Prostate gland (tissue), 2 donors: ENCODE data around the gene KIF18B. TPM values are rescaled to one million over a fixed set of nuclear protein-coding genes. Genes with fewer than 3 reads are reported as not detected.

Source experiments
- DNase-seq: peaks from one replicate; pipeline ENCODE4 v3.0.0-alpha.2; 2019; ENCODE audit warnings: low spot score
- H3K27ac ChIP-seq, 2 donors: fragments of 200-600 bp; sonication (generic); 2 replicates each; pipeline ENCODE4 v1.5.1; 2017 to 2019
- H3K27me3 ChIP-seq: fragments of 200-600 bp; sonication (generic); replicated peaks from 2 replicates; pipeline ENCODE4 v1.5.1; 2019; ENCODE audit not compliant: insufficient read depth
- H3K36me3 ChIP-seq, 2 donors: fragments of 200-600 bp; sonication (generic); 1 replicate in 1 of 2; 2 replicates in 1 of 2; pipeline versions ENCODE4 v1.5.1 to v1.8.1; 2017 to 2019
- H3K4me1 ChIP-seq: fragments of 200-600 bp; sonication (generic); replicated peaks from 2 replicates; pipeline ENCODE4 v1.5.1; 2019
- H3K4me3 ChIP-seq, 2 donors: fragments of 200-600 bp; sonication (generic); 2 replicates each; pipeline ENCODE4 v1.5.1; 2017 to 2019
- H3K9me3 ChIP-seq: fragments of 200-600 bp; sonication (generic); 2 replicates; pipeline ENCODE4 v1.5.1; 2017
- CTCF ChIP-seq, 4 experiments: fragments of 200-600 bp in 2 of 4; fragments of 450-650 bp in 2 of 4; sonication (generic) in 2 of 4; IDR thresholded peaks; 1 replicate in 3 of 4; 2 replicates in 1 of 4; pipeline ENCODE4 v1.5.1; 2016 to 2019; ENCODE audit warnings: antibody characterized with exemption in 4 of 4, mild to moderate bottlenecking in 2 of 4, moderate library complexity in 2 of 4
- POLR2A ChIP-seq: fragments of 450-650 bp; IDR thresholded peaks from one replicate; pipeline ENCODE4 v1.6.1; 2016; ENCODE audit warnings: antibody characterized with exemption, mild to moderate bottlenecking
- POLR2AphosphoS5 ChIP-seq: sonication (generic); formaldehyde crosslinking; IDR thresholded peaks from one replicate; pipeline ENCODE4 v1.6.1; 2017; ENCODE audit warnings: antibody characterized with exemption
- WGBS: methylation state at CpG from one replicate; pipeline ENCODE4 v1.1.5; 2018; 5-methylcytosine and 5-hydroxymethylcytosine counted together
- intact Hi-C: fragments of 100-400 bp; cut with DNase I; formaldehyde crosslinking; loops from one replicate; pipeline ENCODE4 v1.14.2; 2022
- total RNA-seq, 2 donors: library from RNA; depleted of rRNA; stranded (reverse); fragments of >200 nt; gene quantifications; one replicate each; pipeline ENCODE4 v1.1.0, GENCODE V29; 2016

The KIF18B gene
- total RNA-seq, 2 donors from 2014 or later: 1.8 to 2.5 TPM

DNA sequence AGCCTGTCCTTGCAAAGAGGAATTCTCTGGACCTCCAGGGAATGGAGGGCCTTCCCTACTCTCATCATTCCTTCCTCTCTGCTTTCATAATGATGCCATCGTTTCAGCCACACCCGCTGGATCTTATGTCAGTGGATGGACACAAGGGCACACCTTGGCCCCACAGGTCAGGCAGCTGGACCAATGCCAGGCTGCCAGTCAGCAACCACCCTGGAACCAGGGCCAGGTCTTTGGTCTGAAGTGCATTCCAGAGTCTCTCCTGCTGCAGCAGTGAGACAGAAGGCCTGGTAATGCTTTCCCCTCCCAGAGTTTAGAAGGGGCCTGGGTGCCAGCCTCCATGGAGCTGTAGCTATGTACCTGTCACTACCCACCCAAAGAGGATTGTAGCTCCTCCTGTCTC lies 13.1 kb upstream of the KIF18B start:
- no peaks in the 10 kb centered on the region for H3K36me3 ChIP-seq
- WGBS: 67% methylated on average over 2 of the region's 2 CpGs
- intact Hi-C loops: no loop called here
- TF ChIP-seq POLR2AphosphoS5: no peak
- no peak for TF ChIP-seq POLR2A
- no peak for TF ChIP-seq CTCF (IDR thresholded peaks at IDR 0.05)
- no peak overlapping the region for H3K27ac ChIP-seq
- peaks cover 6% of the 10 kb centered on the region for H3K27me3 ChIP-seq
- H3K4me1 ChIP-seq: no peaks in the 10 kb centered on the region
- DNase-seq: no peak
- H3K9me3 ChIP-seq: no peaks in the 10 kb centered on the region
- H3K4me3 ChIP-seq: no peak overlapping the region

- TF ChIP-seq POLR2A (no peak), POLR2AphosphoS5 (no peak), CTCF (IDR thresholded peaks at IDR 0.05) (no peak)
- WGBS: 35% methylated on average over 56 of the region's 56 CpGs
- DNase-seq: no peak
- Histone ChIP-seq H3K27ac (no peak overlapping the region), H3K27me3 (peaks cover 6% of the 10 kb centered on the region), H3K4me1 (no peaks in the 10 kb centered on the region), H3K36me3 (no peaks in the 10 kb centered on the region), H3K9me3 (no peaks in the 10 kb centered on the region), H3K4me3 (no peak overlapping the region)
- intact Hi-C loops: no loop called here
These were observed 12.4 kb upstream of the KIF18B start for GRCh38 chr17:44959821-44960531.

- Histone ChIP-seq H3K4me1 (no peaks in the 10 kb centered on the region), H3K9me3 (no peaks in the 10 kb centered on the region), H3K27me3 (peaks cover 5% of the 10 kb centered on the region), H3K27ac (no peak overlapping the region), H3K36me3 (no peaks in the 10 kb centered on the region), H3K4me3 (no peak overlapping the region)
- TF ChIP-seq CTCF (IDR thresholded peaks at IDR 0.05) (no peak), POLR2A (no peak), POLR2AphosphoS5 (no peak)
- DNase-seq: no peak
- intact Hi-C loops: no loop called here
- 82% methylated on average over 8 of the region's 8 CpGs for WGBS
These were observed 9.7 kb upstream of the KIF18B start for GRCh38 chr17:44956998-44957981.

GRCh38 chr17:44955674-44956425 lies 8.3 kb upstream of the KIF18B start:
- DNase-seq: no peak
- intact Hi-C loops: no loop called here
- TF ChIP-seq POLR2A (no peak), CTCF (IDR thresholded peaks at IDR 0.05) (no peak), POLR2AphosphoS5 (no peak)
- WGBS: 66% methylated on average over 8 of the region's 8 CpGs
- Histone ChIP-seq H3K27me3 (peaks cover 5% of the 10 kb centered on the region), H3K4me1 (no peaks in the 10 kb centered on the region), H3K4me3 (no peak overlapping the region), H3K36me3 (no peaks in the 10 kb centered on the region), H3K27ac (no peak overlapping the region), H3K9me3 (no peaks in the 10 kb centered on the region)
